GM15510 (cell line): ENCODE measurements around the gene BMP7.

Source experiments
- POLR2A ChIP-seq: IDR thresholded peaks from 3 replicates; pipeline ENCODE4 v1.6.1; 2011; ENCODE audit warnings: borderline replicate concordance; ENCODE audit not compliant: insufficient read length; ENCODE audit errors: extremely low read depth

The BMP7 gene

GRCh38 chr20:57238089-57238488, 28.4 kb downstream of the BMP7 start:
- no peak for TF ChIP-seq POLR2A

DNA sequence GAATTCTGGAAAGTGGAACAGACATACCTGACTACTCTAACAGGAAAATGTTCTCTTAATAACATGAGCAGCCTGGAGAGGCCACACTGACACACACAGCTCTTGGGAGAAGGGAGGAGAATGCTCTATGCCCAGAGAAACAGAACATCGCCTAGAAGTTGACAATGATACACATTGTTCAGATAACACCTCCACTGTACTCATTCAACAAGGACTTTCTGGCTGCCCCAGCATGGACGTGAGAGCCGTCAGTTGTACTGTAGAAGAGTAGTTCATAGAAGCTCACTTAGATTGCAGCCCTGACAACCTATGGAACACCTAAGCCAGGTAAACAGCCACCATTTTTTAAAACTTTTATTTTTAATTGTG, 28.9 kb downstream of the BMP7 start:
- TF ChIP-seq POLR2A: no peak

DNA sequence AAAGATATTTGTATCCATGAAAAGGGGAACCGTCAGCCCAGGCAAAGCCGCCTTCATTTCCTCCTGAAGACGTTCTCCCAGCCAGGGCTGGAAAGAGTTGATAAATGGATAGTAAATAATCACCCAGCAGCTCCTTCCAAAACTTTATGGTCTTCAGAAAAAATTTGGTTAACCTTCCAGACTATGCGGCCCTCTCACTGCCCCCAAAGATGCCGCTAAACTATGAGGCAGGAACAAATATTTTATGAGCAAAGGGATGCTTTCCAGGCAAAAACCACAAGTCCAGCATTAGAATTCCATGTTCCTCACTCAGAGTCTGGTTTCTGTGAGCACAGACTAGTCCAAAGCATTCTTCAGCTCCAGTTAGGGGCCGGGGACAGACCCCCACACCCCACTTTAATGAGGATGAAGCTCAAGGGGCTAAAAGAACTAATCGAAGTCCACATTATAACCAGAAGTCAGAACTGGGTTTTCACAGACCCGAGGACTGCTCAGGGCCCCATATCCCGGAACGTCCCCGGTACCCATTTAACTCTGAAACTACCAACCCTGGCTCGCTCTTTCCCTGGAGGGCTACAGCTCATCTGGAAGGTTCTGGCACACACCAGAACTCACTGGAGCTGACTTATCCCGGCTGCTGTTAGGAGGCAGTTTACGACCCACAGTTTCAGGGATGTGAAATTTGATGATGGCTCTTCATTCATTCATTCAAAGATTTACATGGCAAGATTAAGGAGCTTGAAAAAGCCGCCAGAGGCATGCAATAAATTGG, 29.4 kb downstream of the BMP7 start:
- TF ChIP-seq POLR2A: no peak

DNA sequence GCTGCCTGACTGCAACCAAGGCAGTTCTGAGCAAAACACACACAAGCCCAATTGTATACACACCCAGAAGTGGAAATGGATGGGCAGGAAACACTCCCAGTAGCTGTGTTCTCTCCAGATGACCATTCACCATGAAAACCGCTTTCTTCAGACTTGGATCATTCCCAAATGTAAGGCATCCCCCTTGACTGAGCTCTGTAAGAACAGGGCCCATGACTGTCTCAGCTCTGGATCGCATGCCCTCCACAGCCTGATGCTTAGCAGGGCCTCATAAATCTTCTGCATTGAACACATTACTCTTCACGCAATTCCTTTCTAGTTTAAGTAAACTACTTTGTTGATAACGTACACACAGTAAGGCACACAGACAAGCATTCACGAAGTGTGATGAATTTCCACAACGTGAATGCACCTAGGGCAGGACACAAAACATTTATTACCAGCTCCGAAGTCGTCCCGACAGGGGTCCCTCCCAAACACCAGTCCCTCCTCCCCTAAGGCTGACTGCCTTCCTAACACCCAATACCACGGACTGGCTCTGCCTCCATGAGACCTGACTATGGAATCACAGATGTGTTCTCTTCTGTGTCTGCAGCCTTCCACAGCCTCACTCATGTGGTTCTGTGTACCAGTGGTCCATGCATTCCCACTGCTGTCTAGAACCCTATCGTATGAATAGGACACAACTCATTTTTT, 31.7 kb downstream of the BMP7 start:
- no peak for TF ChIP-seq POLR2A

DNA sequence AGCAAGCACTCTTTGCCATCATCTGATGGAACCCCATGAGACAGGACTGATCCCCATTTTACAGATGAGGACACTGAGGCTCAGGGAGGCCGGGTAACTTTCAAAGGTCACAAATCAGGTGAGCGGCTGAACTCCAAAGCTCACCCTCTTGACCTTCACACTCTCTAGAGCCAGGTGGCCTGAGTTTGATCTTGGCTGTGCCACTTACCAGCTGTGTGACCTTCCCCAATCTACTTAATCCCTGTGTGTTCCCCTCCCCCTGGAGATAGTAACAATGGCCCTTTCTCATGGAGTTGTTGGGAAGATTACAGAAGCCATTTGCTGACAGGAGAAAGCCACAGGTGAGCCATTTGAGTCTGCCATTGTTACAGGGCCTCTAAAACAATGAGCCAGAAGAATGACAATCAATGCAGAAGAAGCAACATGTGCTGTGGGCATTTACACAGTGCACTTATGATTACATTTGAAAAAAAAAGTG, 34.5 kb downstream of the BMP7 start:
- no peak for TF ChIP-seq POLR2A

GRCh38 chr20:57231161-57231560, 35.3 kb downstream of the BMP7 start:
- TF ChIP-seq POLR2A: no peak

- no peak for TF ChIP-seq POLR2A
Measured at GRCh38 chr20:57230247-57230646, 36.2 kb downstream of the BMP7 start.

- no peak for TF ChIP-seq POLR2A
Measured at GRCh38 chr20:57229490-57229889, 37.0 kb downstream of the BMP7 start.

GRCh38 chr20:57225830-57226229, 40.6 kb downstream of the BMP7 start:
- no peak for TF ChIP-seq POLR2A

GRCh38 chr20:57225197-57225733, 41.2 kb downstream of the BMP7 start:
- no peak for TF ChIP-seq POLR2A

DNA sequence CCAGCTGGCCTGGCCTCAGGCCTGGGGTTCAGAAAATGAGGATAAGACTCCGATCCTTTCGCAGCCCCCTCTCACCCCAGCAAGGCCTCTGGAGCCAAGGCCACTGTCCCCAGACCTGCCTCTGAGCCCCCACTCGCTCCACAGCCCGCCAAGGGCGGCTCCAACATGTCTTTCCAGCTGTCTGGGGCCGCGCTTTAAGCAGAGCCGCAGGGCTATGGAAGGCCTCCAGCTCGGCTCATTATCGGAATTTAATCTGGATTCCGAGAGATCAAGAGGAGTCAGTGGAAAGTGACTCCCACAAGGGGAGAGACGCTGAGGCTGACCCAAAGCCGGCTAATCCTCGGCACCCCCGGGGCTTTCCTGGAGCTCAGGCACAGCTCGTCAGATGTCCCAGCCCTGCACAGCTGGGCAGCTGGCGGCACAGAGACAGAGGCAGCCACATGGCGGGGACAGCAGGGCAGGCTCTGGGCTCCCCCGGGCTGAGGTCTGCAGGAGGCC, 41.8 kb downstream of the BMP7 start:
- no peak for TF ChIP-seq POLR2A

DNA sequence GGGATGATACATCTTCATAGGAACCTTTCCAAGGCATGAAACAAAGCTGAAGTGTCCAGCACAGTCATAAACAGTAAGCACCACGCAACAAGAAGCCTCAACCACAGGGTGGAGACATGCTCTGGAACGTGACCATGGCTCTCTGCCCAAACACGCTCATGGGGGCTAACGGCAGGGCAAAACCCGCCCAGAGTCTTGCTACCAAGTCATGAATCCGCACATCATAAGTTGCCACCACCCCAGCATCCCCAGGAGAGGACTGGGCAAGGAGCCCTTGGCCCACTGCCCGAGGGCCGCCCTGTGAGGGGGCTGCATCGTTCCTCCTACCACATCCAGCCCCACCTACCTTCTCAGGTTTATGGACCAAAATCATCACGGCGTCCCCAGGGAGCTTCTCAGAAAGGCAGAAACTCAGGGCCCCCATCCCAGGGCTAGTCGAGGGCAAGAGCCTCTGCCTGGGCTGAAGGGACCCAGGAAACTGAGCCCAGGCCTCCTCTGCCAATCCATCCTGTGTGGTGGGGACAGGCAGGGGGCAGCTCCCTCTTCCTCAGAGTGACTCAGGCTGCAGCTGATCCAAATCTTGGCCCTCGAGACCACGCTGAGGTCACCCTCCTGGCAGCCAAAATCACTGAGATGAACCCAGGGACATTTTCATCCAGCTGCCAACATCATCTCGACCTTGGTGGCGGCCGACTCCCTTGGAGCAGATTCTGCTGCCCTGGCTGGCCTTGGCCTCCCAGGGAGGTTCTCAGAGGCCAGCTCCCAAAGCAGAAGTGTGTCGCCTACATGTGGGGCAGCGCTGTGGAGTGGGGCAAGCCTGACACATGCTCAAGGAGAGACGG, 42.6 kb downstream of the BMP7 start:
- TF ChIP-seq POLR2A: no peak

DNA sequence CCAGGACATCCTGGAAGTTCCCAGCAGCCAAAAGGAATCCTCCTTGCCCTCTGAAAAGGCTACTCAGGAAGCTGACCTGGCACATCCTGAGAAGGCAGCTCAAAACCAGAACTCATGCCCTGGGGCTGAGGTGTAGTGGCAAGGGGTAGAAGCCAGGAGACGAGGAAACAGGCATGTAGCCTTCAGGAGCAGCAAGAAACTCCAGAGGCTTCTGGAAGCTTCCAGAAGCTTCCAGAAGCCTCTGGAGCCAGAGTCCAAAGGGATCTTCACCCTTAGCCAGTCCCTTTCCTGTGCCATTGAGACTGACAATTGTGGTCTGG, 43.9 kb downstream of the BMP7 start:
- no peak for TF ChIP-seq POLR2A

DNA sequence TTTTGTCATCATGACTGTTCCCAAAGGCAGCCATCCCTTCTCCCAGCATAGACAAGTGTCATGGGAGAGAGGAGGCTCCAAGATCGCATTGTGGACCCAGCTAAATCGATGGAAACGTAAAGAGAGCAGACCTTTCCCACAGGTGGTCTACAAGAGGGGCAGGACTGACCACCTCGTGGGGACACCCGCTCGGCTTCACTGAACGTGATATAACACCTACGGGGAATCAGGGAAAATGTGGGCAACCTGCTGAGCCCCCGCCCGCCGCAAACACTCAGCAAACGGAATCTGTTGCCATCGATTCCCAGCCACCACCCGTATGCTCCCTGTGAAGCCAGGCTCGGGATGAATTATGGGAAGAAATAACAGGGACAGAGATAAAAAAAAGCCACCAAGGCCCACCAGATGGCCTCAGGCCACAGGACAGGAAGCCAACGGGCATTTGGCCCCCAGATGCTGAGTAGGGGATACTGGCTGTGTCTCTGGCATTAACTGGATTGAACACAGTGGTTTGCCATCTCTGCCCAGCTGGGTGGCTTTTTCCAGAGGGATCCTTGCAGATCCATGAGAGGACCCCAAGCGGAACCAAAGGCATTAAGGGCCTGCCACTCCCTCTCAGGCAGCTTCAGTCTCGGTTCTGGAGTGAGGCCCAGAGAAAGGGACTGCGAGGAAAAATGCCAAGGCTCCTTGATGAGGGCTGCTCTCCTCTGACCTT, 44.4 kb downstream of the BMP7 start:
- TF ChIP-seq POLR2A: no peak
